NCI-H69 (cell line): ENCODE data around the gene DLST.
"Not testable (repeated sequence)": the region's sequence is repeated elsewhere in the genome, so short reads cannot be mapped to it uniquely, and the experiment has no call there.

Experiments used
- DNase-seq: peaks from one replicate; lab custom pipeline; 2025; lab: John Stamatoyannopoulos, UW

DLST gene

DNA sequence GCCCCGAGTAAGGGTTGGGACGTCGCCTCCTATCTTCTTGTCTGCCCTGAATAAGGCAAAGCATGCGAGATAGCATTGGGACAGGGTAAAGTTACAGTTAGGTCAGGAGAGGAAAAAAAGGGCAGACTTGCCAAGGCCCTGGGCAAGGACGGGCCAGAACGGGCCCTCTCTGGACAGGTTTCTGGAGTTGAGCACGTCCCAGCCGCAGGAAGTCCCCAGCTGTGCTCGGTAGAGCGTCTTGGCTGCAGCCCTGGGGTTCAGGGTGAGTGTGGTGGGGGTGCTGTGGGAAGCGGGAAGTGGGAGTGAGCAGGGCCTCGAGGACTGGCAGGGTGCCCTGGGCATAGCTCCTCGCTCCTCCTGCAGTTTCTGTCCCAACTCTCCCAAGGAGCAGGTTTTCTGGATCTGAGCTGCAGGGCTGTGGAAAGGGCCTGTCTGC is 35.9 kb downstream of the DLST start:
- no peak for DNase-seq

DNA sequence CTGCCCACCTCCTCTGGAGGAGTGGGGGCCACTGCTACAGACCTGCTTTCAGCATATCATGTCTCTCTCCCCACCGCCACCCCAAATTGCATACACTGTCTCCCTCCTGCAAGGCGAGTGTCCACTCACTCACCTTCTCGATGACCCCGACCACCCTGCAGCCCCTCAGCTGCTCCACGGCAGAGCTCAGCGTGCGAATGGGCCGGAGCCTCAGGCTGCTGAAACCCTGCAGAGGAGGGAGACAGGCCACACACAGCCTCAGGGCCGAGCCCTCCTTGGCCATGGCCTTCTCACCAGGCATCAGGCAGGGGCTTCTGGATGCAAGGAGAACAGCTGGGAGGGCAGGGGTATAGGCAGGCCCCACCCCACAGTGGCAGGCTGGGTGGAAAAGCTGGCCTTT is 36.7 kb downstream of the DLST start:
- no peak for DNase-seq

DNA sequence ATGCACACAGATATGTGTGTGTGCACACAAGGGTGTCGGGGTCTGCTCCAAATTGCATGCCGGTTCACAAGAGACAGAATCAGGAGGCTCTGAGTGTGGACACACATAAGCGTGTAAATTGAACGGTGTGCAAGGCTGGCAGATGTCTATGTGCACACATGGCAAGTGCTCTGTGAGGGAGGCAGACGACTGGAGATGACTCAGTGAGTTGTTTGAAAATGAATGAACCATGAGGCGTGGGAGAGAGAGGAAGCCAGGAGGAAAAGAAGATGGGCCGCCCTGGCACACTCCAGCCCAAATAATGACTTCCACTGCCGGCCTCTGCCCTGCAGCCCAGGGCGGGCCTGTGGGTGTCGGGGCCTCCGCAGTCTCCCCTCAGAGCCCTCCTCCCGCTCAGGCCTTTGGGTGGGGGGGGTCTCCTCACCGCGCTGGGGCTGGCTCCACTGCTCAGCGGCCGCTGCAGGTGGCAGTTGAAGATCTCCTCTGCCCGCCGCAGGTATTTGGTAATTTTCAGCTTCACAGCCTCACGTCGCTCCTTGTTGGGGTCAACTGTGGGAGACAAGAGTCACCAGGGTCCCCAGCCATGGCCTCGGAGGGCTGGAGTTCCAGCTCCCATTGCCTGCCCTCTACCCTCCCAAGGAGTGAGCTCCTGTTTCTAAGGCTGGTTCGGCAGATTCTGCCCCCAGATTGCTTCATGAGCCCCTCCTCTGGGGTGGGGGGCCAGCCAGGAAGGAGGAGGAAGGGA is 37.9 kb downstream of the DLST start:
- no peak for DNase-seq

DNA sequence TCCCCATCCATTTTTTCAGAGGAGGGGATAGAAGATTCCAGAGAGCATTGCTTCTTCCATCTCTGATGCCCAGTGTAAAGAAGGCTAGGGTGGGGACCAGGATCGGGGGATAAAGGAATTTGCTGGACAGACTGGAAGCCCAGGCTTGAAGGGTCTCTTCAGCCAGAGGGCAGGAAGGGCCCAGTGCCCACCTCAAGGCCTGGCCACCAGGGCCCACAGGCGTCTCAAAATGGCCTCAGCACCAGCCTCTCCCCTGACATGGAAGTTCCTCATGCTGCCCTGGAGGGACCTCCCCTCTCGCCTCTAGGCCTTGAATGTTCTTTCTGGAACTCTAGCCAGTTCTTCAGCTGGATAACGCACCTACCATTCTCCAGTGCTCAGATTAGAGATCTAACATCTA is 38.6 kb downstream of the DLST start:
- DNase-seq, result no peak

DNA sequence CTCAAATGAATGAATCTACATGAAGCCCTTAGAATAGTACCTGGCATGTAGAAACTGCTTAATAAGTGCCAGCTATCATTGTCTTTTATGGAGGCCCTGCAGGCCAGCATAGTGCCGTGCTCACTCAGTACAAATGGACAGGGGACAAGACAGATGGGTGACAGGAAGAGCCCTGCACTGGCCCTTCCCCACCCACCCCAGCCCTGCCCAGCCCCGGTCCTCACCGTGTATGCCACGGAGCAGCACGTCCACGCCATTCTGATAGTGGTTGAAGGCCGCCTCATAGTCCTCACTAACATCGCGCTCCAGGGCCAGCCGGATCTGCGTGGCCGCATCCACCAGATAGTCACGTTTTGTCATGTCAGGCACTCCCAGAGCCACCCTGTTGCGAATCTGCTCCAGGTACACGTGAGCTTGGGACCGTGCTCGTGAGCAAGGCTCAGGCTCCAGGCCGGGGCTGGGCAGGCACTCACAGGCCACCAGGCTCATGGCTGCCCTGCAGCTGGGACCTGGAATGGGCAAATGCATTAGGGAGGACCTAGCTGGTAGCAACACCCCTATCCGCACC is 39.4 kb downstream of the DLST start:
- DNase-seq, result no peak

DNA sequence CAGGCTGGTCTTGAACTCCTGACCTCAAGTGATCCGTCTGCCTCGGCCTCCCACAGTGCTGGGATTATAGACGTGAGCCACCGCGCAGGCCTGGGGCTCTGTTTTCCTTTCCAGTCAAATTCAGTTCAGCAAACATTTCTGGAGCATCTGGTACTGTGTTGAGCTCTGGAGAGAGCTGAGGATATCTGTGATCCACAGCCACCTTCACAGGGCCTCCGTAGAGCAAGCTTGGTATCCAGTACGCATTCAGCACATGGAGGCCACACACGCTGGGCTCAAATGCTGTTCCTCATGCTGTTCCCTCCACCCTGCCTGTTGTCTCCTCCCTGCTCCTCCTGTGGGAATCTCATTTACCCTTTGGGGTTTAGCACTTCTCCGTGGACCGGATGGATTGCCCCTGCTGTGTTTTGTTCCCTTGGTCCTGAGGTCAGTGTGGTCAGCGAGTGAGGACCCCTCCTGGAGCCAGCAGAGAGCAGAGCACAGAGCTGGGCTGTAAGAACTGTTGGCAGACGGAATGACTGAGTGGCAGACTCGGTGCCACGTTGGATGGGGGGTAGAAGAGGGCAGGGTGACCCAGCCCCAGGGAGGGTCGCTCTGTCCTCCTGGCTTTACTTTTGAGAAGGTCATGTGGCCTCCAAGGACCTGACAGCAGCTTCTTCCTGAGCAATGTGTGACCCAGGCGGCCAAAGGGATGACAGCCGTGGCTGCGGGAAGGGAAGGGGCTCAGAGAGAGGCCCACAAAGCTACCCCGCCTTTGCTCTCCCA is 40.5 kb downstream of the DLST start:
- no peak for DNase-seq

DNA sequence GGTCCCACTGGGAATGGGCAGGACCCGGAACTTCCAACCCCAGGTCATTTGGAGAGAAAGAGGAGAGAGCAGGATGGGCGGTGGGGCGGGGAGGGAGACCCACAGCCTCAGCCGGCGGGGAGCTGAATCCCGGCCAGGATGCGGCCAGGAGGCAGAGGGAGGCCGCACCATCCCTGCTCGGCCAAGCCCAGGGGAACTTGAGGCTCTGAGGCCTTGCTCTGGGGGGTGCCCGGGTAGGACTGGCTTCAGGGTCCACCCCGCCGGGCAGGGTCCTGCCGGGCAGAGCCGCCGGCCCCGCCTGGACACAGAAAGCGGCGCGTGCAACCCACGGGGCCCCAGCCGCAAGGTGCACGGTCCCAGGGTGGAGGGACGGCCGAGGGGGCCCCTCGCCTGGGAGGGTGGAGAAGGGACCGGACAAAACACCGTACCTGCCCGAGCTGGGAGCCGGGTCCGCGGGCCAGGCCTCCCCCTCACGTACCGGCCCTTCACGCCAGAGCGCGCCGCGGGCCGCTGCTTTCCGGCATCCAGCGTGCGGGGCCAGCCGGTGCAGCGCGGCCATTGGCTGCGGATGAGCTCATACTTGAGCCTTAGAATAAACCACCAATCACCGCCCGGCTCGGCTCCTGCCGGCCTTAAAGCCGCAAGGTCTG is 41.2 kb downstream of the DLST start, which contains the start of gene RPS6KL1:
RPS6KL1 (minus strand) TSS at position 509 of the 650 bp plus-strand sequence. CDS start 1,719 bp downstream, outside the sequence.
- DNase-seq, result peak; percentile 97

DNA sequence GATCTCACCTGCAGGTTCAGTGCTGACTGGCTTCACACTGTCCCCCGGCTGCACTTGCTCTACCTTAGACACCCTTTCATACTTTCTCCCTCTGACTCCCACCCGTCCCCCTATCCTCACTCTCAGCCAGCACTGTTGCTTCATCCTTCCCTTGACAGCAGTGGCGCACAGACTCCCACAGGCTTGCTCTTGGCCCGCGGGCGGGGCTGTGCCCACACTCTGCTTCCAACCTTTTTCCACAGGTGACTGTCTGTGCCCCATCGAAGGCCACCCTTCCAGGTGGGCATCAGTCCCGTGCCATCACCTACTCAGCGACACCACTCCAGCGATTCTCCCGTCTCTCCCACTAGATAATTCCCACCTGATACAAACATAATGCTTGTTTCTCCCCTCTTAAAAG is 42.3 kb downstream of the DLST start:
- DNase-seq, result no peak

DNA sequence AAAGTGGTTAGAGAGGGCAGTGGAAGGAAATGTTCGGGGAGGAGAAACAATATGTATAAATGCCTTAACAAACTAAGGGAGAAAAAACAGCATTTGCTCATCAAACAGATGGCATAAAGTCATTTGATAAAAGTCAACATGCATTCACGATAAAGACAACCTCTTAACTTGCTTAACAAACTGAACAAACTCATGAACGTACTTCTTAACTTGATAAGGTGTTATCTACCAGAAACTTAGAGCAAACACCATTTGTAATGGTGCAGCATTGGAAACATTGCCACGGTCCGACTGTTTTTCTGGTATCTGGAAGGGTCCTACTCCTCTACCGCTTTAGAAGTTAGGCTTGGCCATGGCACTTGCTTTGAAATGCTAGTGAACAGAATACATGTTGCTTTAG is 45.5 kb downstream of the DLST start:
- no peak for DNase-seq

DNA sequence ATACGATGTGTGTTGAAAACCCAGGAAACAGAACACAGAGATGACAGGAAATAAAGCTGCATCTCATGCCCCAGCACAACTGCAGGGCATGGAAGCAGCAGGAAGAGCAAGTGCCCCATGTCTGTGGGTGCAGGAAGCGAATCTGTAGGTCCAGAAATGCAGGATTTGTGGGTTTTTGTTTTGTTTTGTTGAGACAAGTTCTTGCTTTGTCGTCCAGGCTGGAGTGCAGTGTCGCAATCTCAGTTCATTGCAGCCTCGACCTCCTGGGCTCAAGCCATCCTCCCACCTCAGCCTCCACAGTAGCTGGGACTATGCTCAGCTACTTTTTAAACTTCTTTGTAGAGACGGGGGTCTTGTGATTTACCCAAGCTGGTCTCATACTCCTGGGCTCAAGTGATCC is 47.5 kb downstream of the DLST start:
- DNase-seq, result no peak

DNA sequence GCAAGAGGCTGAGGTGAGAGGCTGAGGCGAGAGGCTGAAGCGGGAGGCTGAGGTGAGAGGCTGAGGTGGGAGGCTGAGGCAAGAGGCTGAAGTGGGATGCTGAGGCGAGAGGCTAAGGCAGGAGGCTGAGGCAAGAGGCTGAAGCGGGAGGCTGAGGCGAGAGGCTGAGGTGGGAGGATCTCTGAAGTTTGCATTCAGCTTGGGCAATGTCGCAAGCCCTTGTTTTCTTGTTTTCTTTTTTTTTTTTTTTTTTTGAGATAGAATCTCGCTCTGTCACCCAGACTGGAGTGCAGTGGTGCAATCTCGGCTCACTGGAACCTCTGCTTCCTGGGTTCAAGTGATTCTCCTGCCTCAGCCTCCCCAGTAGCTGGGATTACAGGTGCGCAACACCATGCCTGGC is 50.0 kb downstream of the DLST start:
- not testable (repeated sequence) for DNase-seq

DNA sequence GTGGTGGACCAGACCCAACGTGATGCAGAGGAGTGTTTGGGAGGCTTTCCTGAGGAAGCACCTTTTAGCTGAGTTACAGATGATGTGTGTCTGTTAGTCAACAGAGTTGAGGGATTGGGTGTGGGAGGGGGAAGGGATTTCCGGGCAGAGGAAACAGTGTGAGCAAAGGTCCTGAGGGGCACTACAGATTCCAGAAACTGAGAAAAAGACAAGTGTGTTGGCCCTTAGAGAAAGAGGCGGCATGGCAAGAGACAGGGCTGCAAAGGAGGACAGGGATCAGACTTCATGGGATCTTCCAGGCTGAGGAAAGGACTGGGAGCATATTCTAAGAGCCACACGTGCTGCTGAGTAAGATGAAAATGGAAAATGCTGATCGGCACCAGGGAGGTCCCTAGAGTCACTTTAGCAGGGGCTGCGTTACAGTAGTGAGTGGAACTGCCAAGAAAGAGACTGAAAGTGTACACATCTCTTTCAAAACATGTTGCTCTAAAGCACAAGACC is 50.7 kb downstream of the DLST start:
- DNase-seq, result no peak

DNA sequence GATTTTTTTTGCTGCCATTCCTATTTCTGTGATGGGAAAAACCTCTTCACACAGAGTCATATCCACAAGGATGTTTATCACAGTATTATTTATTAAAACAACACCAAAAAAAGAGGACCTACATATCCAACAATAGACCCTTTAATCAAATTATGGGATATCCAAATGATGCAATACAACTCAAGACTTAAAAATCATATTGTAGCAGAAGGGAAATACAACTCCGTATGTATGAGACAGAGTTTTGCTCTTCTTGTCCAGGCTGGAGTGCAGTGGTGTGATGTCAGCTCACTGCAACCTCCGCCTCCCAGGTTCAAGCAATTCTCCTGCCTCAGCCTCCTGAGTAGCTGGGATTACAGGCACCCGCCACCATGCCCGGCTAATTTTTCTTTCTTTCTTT is 51.2 kb downstream of the DLST start:
- not testable (repeated sequence) for DNase-seq

DNA sequence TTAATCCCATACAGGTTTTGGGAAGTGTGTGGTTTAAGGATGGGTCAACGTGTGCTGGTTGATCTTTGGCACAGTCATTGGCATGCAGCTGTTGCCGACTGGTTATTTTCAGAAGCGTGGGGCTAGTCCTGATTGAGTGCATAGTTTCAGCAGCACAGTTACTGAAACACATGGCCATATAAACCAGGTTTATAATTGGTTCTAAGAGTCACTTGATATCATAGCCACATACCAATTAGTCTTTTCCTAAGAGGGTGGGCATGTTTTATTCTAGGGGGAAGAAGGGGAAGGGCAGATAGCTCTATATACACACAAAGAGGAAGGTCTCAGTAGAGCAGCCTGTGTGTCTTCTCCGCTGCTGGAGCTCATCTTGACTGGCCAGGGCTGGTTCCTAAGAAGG is 52.3 kb downstream of the DLST start:
- DNase-seq, result no peak

DNA sequence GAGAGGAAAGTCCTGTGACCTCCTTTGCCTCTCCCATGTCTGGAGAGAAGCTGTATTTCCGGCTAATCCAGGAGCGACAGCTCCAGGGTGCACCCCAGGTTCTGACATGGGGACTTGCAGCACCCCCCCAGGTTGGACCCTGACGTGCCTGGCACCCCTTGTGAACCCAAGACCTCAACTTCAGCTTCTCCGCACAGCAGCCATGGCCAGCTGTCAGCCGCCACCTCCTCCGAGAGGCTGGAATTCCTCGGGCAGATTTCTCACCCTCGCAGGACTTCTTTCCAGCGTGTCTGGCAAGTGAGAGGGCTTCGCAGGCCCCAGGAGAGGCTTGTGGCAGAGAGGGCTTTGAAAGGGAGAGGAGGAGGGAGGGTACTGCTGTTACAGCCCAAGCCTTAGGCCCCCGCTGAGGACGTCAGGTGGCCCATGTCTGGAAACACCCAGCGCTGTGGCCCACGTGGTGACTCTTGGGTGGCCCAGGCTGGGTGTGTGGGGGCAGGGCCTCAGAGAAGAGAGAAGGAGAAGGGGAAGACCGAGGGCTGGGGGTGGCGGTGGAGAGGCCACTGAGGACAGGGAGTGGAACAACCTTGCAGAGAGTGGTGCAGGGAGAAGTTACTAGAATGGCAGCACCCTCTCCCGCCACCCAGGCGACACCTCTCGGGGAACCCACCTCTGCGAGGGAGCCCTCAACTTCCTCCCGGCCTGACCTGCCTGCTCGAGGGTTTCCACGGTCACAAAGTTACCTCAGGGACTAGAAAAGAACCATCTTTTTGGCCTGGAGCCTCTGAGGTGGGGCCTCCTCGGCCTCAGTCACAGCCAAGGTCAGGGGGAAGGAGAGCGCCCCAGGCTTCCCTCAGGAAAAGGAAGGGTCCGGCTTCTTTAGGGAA is 53.0 kb downstream of the DLST start:
- DNase-seq, result no peak

DNA sequence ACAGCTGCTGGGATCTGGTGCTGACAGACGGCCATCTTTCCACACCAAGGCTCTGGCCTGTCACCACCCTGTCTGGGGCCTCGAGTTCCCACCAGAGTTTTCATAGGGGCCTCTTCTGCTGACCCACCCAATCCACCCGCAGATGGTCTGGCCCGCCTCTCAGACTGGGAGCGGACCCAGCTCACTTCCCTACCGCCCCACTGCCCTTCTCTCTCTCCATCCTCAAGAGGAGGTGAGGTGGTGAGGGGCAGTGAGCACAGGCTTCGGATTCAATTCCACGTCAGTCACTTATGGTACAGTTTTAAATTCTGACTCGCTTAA is 53.6 kb downstream of the DLST start:
- DNase-seq, result no peak

DNA sequence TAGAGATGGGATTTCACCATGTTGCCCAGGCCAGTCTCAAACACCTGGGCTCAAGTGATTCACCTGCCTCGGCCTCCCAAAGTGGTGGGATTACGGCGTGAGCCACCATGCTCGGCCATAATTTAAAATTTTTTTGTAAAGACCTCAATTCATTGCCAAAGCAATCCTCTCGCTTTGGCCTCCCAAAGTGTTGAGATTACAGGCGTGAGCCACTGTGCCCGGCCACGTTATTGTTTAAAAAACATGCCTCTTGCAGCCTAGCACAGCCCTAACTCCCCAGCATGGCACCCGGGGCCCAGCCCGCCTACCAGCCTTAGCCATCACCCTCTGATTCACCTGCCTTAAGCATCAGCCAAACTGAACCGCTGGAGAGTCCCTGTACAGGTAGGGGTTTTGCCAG is 54.4 kb downstream of the DLST start:
- DNase-seq, result no peak

DNA sequence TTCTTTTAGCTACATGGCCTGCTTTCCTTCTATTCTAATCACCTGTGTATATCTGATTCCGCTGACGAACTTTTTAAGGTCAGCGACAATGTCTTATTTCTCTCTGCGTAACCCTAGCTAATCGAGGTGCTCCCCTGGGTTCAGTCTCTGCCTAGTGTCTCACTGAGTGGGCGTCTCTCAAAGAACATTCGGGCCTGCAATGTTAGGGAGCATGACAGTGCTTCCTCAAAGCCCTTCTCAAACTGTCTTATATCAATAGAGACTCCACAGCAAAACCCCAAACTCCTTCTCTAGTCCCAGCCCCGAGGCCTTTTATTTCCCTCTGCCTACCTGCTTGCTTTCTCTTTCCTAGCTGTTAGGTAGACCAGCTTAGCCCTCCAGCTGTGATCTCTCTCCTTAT is 55.0 kb downstream of the DLST start:
- DNase-seq, result no peak

DNA sequence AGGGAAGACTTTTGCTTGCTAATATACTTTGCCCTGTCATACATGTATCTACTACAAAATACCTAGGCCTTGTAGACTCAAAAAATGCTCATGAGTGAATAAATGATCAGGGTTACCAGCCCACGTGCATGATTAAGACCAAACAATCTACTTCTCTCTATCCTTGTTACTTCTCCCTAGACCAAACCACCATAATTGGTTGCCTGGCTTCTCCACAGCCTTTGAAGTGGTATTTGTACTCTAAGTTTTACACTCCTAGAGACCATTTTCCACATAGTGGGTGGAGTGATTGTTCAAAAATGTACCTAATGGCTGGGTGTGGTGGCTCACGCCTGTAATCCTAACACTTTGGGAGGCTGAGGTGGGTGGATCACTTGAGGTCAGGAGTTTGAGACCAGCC is 55.5 kb downstream of the DLST start:
- no peak for DNase-seq

DNA sequence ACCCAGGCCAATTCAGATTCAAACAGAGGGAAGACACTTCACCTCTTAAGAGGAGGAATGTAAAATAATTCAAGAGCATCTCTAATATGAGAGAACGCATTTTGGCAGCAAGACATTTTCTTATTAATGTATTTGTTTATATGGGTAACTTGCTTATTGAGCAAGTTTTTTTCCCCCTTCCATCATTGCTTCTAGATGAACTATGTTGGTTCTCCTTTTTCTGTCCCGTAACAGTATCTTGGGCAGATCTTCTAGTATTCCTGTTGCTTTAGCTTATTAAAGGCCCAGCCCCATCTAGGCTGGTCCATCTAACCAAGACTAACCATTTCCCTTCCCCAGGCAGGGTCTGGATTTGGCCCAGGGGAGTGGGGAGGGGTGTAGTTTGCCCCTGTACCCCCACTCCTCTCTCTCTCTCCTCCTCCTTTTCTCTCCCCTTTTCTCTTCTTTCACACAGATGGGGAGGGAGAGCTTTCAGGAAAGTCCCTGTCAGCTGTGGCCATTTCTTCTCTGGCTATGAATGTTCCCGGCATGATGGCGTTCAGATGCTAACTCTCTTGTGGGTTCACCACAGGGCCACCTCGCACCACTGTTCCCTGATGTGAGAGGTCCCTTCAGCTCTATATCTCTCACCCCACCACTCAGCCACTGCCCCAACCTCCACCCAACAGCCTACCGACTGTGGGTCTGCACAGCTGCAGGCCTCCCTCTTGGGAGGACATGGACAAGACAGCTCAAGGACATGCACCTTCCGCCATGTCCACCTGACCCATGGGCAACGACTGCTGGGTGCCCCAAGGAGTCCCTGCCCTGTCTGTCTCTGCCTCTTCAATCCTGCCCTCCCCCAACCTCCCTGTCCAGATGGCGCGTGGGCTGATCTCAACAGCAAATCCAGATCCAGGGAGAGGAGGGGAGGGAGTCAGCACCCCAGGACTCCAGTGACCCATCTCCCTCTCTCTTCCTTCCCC is 57.1 kb downstream of the DLST start:
- DNase-seq, result no peak
